SK-MEL-5 (cell line): ENCODE data around the gene HTR4. TPM values are rescaled to one million over a fixed set of nuclear protein-coding genes. Genes with fewer than 3 reads are reported as not detected.

Experiments
- DNase-seq: peaks from one replicate; pipeline ENCODE4 v3.0.0-alpha.2; 2016; ENCODE audit warnings: low read depth, low spot score
- in situ Hi-C: cut with HindIII; loops from 2 replicates; pipeline ENCODE4 v1.10.0; 2016; ENCODE audit warnings: low sequenced_read_pairs, high pct_unique_total_duplicates, low pct_unique_long_range_greater_than_20kb
- polyA plus RNA-seq, 2 experiments: library from polyadenylated mRNA; depleted of rRNA; stranded (reverse); fragments of >200 nt; gene quantifications; 2 replicates each; pipeline ENCODE4 v1.2.3, GENCODE V29; 2015
- total RNA-seq: library from RNA; depleted of rRNA; stranded (reverse); fragments of >200 nt; shearing (Covaris generic); gene quantifications from 2 replicates; pipeline ENCODE4 v1.2.3, GENCODE V29; 2014; rRNA removed

Gene HTR4, protein sequence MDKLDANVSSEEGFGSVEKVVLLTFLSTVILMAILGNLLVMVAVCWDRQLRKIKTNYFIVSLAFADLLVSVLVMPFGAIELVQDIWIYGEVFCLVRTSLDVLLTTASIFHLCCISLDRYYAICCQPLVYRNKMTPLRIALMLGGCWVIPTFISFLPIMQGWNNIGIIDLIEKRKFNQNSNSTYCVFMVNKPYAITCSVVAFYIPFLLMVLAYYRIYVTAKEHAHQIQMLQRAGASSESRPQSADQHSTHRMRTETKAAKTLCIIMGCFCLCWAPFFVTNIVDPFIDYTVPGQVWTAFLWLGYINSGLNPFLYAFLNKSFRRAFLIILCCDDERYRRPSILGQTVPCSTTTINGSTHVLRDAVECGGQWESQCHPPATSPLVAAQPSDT
- total RNA-seq = not detected in 2 replicates
- polyA plus RNA-seq (2015; cell fraction: cytosol; rRNA removed) = not detected in 2 replicates
- polyA plus RNA-seq (2015; cell fraction: nucleus; rRNA removed) = not detected in 2 replicates

DNA sequence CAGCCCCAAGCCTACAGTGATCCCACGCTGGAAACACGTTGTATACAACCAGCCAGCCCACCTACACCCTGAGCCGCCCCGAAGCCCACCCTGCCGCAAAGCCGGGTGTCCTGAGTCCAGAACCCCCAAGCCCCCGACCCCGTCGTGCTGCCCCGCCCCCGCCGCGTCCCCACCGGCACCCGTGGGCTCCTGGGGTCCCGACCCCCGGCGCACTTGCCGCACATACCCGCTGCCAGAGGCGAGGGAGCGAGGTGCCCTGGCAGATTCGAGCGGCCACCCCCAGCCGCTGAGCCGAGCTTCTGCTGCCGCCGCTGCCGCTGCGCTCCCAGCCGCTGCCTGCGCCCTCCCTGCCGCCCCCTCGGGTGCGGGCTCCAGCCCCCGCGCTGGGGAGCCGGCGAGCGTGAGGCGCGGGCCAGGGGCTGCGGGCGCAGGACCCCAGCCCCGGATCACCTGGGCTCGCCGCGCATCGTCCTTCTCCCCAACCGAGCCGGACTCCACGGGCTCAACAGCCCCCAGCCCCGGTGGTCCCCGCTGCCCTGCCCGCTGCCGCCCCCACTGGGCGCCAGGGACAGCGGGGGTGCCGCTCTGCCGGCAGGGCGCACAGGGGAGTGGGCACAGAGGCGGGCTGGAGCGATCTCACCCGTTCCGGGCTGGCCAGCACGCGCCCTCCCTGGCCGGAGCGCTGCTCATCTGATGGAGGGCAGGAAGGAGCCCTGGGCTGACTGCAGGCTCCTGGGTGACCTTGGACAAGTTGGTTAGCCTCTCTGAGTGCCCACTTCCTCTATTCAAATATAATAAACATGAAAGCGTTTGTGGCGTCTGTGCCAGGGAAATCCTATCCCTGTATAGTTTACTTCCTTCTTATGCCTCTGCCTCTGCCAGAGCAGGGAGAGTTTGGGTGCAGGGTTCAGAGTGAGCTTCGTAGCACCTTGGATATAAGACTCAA is at the start of gene HTR4:
TSS of gene HTR4 (minus strand) at position 692 of the 946 bp plus-strand sequence. CDS start 17,513 bp downstream, outside the sequence.
- in situ Hi-C loops = no loop called here
- DNase-seq = no peak

DNA sequence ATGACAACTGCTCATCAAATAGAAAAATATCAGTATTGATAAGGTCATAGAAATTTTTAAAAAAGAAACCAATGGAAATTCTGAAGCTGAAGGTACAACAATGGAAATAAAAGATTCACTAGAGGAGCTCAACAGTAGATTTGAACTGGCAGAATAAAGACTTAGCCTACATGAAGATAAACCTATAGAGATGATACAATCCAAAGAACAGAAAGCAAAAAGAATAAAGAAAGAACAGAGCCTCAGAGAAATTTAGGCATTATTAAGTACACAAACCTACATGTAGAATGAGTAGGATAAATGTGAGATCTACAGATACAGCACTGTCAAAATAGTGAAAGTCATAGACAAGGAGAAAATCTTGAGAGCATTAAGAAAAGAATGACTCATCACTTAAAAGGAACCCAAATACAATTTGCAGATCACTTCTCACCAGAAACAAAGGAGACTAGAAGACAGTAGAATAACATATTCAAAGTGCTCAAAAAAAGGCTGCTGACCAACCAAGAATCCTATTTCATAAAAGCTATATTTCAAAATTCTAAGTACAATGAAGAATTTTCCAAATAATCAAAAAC is 47.8 kb upstream of the HTR4 start:
- in situ Hi-C loops = no loop called here
- DNase-seq = no peak

DNA sequence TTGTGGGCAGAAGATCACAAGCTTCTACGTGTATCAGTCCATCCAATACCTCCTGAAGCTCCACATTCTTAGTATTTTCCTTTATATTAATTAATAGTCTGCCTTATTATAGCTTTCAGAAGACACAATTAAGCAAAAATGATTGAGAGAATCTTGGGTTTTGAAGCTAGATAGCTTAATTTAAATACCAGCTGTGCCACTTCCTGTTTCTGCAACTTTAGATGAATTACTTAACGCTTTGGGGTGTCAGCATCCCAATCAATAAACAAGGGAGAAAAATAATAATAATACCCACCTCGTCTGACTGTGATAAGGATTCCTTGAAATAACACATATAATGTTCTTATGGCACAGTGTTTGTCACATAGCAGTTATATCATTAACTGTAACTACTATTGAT is 44.7 kb upstream of the HTR4 start:
- DNase-seq = no peak

DNA sequence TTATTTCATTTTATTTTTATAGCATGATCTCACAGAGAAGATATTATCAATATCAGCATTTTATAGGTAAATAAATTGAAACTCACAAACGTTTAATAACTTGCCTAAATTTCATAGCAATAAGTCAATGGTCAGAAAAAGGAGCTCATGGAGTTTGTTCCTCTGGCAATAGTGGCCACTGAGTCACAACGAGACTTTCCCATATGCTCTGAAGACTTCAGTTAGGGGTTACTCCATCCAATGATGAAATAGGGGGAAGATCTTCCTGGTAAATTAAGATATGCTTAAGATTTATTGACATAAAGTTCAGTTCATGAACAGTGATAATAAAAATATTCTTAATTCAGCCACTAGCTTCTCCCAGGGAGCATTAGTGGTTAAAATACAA is 43.5 kb upstream of the HTR4 start:
- no peak for DNase-seq
- in situ Hi-C loops = no loop called here

More for the DNA sequence above, 44.7 kb upstream of the HTR4 start:
- in situ Hi-C loops = no loop called here

DNA sequence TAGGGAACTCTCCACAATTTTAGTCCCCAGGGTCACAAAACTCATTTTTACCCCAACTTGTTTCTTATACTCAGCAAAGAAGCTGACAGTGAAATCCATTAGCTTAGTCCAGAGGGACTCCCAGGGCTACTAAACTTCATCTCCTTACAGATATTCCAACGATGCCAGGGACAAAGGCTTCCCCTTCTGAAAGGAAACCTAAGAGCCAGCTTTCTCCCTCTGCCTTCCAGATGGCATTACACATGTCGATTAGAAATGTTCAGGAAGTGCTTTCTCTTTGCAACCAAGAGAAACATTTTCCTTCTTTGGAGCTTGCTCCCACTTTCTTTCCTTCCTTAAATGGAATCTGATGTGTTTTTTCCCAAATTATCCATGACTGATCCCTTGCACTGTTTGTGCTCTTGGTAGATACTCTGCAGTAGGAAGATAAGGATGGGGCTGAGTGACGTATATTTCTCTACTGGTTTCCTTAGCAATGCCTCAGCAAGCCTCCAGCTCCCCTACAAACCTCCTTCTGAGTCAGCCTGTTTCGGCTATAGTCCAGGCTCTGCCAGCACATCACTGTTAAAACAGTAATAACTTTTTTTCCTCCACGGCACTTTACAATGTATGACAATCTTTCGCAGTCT is 43.0 kb upstream of the HTR4 start:
- DNase-seq = no peak
- in situ Hi-C loops = no loop called here

DNA sequence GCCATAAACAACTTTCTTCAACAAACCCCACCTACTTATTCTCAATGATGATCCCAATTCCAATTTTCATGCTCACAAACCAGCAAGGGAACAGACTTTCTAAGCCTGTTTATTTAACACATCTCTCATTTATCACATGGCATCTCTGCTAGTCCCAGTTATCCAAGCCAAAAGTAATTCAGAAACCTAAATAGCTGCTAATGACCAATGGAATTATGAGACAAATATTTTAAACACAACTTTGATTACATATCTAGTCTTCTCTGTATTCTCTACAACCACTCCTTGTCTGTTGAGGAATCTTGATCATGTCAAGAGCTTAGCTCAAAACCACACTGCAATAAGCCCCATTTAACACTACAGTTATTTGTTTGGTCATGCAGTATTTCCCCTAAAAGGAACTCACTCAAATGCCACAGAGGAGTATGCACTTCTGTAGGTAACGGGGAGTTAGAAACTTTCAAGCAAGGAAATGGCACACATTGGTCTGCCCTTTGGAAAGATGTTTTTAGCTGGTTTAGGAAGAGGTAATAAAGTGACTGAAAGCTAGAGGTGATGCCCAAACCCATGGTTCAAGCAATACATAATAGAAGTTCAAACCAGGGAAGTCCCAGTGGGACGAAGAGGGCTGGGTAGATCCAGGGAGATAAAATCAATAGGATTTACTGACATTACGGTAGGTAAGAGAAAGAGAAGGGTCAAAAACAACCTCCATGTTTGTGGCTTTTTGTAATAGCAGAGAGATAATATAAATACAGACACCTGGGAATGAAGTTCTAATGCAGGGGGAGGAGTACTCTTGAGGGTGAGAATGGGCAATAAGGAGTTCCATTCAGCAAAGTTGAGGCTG is 42.1 kb upstream of the HTR4 start:
- peak; percentile 3 for DNase-seq
- in situ Hi-C loops = no loop called here

DNA sequence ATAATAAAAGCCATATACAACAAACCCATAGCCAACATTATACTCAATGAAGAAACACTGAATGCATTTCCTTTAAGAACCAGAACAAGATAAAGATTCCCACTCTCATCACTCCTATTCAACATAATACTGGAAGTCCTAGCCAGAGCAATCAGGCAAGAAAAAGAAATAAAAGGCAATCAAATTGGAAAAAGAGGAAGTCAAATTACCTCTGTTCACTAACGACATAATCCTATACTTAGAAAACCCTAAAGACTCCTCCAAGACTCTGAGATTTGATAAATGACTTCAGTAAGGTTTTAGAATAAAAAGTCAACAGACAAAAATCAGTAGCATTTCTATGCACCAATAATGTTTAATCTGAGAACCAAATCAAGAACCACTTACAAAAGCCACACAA is 36.6 kb upstream of the HTR4 start:
- in situ Hi-C loops = no loop called here
- DNase-seq = no peak

DNA sequence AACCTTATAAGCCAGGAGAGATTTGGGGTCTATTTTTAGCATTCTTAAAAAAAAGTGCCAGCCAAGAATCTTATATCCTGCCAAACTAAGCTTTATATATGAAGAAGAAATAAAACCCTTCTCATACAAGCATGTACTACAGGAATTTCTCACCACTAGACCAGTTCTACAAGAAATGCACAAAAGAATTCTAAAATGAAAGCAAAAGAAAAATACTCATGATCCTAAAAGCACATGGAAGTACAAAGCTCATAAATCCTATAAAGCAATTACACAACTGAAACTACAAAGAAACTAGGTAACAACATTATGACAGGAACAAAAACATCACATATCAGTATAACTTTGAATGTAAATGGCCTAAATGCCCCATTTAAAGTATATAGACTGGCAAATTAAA is 34.5 kb upstream of the HTR4 start:
- DNase-seq = no peak
- in situ Hi-C loops = no loop called here

DNA sequence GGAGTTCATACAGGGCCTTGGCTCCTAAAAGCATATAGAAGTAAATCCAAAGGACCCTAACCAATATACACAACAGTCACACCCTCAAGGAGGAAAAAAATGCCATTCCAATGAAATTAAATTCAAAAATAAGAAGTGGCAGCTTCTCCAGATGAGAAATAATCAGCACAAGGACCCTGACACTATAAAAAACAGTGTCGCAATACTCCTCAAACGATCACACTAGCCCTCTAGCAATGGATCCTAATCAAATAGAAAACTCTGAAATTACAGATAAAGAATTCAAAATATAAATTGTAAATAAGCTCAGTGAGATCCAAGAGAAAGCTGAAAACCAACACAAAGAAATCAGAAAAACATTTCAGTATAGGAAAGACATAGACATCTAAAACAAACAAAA is 33.5 kb upstream of the HTR4 start:
- no peak for DNase-seq
- in situ Hi-C loops = no loop called here

DNA sequence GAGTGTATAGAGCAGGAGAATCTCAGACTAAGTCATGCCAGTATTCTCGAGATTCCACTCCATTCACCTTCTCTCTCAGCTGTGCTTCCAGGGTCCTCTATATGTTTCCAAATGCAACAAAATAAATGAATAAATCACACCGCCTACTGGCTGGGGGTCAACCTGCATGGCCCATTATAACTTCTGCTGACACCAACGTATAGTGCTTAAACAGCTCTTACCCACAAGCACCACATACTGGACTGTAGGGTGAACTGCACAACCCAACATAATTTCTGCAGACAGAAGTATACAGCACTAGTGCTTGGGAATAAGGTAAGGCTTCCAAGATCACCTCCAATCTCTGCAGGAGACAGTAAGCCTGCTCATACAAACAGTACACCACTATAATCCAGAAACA is 33.1 kb upstream of the HTR4 start:
- in situ Hi-C loops = no loop called here
- peak; percentile 82 for DNase-seq

DNA sequence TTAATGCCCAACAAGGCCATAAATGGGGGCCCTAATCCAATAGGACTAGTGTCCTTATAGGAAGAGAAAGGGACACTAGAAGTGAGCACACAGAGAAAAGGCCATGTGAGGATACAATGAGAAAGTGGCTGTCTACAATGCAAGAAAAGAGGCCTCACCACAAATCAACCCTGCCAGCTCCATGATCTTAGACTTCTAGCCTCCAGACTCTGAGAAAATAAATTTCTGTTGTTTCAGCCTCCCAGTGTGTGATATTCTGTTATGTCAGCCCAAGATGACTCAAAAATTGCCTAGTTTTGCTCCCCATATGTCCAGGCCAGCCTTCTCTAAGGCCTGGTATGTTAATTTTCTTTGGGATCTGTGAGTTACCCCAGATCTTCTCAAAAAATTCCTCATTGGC is 32.3 kb upstream of the HTR4 start:
- in situ Hi-C loops = no loop called here
- no peak for DNase-seq

DNA sequence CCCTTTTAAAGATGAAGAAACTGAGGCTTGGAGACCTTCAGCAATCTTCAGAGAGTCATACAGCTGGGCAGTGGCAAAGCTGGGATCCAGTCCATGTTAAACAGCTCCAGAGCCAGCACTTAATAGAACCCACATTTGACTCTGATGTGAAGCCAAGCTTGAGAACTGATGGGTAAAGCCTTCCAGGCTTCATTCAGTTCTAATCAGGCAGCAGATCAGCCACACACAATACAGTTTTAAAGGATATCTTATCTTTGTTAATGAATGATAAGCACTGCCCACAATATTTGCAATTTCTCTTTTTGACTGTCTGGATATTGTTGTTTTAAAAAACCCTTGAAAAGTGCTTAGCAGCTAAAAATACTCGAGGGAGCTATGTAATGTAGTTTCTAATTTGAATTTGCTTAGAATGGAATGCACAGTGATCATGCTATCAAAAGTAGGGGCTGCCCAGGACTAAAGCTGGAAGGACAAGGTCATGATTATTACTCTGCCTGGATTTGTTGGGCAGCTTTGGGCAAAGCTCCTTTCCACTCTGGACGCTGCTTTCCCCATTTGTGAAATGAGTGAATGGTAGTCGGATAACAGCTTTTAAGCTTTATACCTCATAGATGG is 31.3 kb upstream of the HTR4 start:
- no peak for DNase-seq
- in situ Hi-C loops = no loop called here

DNA sequence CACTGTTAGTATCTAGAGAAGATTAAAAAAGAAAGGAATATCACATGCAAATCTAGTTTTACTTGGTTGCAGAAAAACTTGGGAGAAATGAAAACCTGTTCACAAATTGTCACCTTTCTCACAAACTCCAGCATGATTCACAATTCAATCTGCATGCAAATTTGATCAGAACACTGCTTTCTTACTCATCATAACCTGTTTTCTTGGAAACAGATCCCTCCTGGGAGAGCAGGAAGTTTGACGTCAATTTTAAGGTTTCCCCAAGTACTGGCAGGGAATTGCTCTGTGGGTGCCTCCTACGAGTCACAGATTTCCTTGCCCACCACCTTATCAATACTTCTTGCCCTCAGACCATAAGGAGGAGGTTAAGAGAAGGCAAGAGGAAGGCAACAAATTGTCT is 30.2 kb upstream of the HTR4 start:
- DNase-seq = no peak
- in situ Hi-C loops = no loop called here

DNA sequence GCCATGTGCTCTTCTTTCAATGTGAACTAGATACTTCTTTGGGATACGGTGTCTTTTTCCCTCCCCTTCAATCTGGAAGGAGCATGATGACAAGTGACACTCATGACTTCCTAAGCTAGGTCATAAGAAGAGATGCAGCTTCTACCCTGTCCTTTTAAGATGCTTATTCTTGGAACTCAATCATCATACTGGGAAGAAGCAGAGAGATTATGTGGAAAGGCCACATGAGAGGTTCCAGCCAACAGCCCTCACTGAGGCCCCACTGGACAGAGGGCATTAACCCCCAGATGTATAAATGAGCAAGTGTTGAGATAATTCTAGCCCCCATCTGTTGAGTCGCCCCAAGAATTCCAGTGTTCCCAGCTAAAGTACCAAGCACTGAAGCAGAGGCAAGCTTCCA is 29.3 kb upstream of the HTR4 start:
- DNase-seq = no peak
- in situ Hi-C loops = no loop called here

DNA sequence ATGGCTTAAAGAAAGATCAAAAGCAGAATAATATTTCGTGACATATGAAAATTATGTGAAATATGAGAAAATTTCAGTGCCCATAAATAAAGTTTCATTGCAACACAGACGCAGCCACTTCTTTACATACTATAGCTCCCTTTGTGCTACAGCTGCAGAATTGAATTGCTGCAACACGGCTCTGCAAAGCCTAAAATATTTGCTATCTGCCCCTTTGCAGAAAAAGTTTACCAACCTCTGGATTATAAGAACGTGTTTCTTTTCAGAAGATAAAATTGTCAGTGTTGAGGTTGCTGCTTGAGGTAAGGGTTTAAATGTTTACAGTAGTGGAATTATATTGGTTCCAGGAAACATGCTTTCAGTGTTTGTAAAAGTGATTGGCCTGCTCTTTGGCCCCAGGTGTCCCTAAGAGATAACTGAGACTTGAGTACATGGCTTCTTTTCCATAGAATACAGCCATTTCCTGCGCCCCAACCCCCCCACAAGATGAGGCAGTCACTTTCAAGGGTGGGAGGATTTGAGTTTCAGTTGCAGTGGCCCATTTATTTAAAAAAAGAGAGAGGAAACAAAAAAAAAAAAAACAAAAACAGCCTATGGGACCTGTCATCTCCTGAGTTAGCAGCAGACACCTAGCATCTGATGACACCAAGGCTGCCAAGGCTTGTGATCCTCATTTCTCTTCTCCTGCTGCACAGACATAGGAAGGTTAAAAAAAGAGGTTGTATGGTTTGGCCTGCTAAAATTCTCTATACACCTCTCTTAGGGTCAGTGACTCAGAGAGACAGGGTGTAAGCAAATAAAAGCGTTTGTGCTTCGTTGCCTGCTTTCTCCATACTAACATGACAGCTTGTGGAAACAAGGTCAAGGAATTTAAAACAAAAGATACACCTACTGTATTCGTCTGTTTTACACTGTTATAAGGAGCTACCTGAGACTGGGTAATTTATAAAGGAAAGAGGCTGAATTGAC is 28.0 kb upstream of the HTR4 start:
- in situ Hi-C loops = no loop called here
- no peak for DNase-seq
